Measurements from ENCODE around the gene PTTG1IP.

The PTTG1IP gene

DNA sequence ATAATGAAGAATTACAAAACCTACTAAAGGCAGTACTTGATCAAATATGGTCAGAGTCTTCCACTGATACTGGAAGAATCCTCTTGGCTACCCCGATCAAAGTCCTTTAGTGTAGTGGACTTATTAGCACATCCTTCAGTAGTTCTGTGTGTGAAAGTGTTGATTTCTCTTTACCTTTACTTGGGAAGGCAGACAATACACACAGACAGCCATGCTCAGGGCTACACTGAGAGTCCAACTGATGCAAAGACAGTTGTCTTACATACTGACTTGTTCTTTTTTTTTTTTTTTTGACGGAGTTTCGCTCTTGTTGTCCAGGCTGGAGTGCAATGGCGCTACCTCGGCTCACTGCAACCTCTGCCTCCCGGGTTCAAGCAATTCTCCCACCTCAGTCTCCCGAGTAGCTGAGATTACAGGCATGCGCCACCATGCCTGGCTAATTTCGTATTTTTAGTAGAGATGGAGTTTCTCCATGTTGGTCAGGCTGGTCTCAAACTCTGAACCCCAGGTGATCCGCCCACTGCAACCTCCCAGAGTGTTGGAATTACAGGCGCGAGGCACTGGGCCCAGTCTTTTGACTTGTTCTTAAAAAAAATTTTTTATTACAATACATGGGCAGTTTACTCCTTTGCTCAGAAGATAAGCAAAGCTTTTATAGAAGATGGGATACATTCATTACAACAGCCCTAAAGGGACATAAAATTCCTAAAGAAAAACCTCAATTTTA is 3.5 kb upstream of the PTTG1IP start:
- H3K4me3 ChIP-seq (ENCODE audit: low read length in 2 of 2): no peak overlapping the region
- no peak overlapping the region for H3K9ac ChIP-seq (ENCODE audit: low read length in 2 of 2)
- H3K36me3 ChIP-seq (ENCODE audit: control insufficient read depth in 2 of 2, insufficient read depth in 2 of 2, low read length in 2 of 2): no peaks in the 10 kb centered on the region
- H3K9me3 ChIP-seq (ENCODE audit: control insufficient read depth in 2 of 2, low read length in 2 of 2): no peaks in the 10 kb centered on the region
- no peak overlapping the region for H3K27ac ChIP-seq (ENCODE audit: low read length)
- peaks cover 17% of the 10 kb centered on the region for H3K4me1 ChIP-seq (ENCODE audit: control insufficient read depth, insufficient read depth, low read length)
- H3K27me3 ChIP-seq (ENCODE audit: control insufficient read depth in 1 of 2, insufficient read depth in 2 of 2, low read length in 2 of 2): no peaks in the 10 kb centered on the region

DNA sequence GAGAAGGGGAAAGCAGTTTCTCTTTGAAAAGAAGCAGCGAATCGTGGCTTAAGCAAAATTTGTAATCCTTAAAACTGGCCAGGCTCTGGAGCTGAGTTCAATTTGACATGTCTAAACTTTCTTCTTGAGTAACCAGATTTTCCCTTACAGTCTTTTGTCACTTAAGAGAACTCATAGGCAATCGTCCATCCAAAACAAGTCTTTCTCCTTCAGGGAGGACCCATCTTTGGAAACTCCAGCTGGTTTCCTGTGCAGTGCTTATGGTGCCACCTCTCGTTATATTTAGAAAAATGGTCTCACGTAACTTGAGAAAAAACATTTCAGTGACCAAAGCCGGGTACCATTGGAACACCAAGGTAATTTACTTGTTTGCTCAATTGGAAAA is 1.8 kb upstream of the PTTG1IP start:
- peak overlapping the region; percentile 88 for H3K27ac ChIP-seq (ENCODE audit: low read length)
- no peaks in the 10 kb centered on the region for H3K27me3 ChIP-seq (ENCODE audit: control insufficient read depth in 1 of 2, insufficient read depth in 2 of 2, low read length in 2 of 2)
- H3K36me3 ChIP-seq (ENCODE audit: control insufficient read depth in 2 of 2, insufficient read depth in 2 of 2, low read length in 2 of 2): no peaks in the 10 kb centered on the region
- peaks cover 33% of the 10 kb centered on the region for H3K4me1 ChIP-seq (ENCODE audit: control insufficient read depth, insufficient read depth, low read length)
- peak overlapping the region in 1 of 2 donors; percentile 85 for H3K9ac ChIP-seq (ENCODE audit: low read length in 2 of 2)
- no peaks in the 10 kb centered on the region for H3K9me3 ChIP-seq (ENCODE audit: control insufficient read depth in 2 of 2, low read length in 2 of 2)
- peak overlapping the region; percentile 66 to 86 for H3K4me3 ChIP-seq (ENCODE audit: low read length in 2 of 2)

- peaks cover 39% of the 10 kb centered on the region for H3K4me1 ChIP-seq (ENCODE audit: control insufficient read depth, insufficient read depth, low read length)
- H3K27ac ChIP-seq (ENCODE audit: low read length): peak overlapping the region; percentile 88
- H3K9ac ChIP-seq (ENCODE audit: low read length in 2 of 2): peak overlapping the region; percentile 75 to 85
- no peaks in the 10 kb centered on the region for H3K27me3 ChIP-seq (ENCODE audit: control insufficient read depth in 1 of 2, insufficient read depth in 2 of 2, low read length in 2 of 2)
- H3K9me3 ChIP-seq (ENCODE audit: control insufficient read depth in 2 of 2, low read length in 2 of 2): no peaks in the 10 kb centered on the region
- H3K4me3 ChIP-seq (ENCODE audit: low read length in 2 of 2): peak overlapping the region; percentile 66 to 86
- H3K36me3 ChIP-seq (ENCODE audit: control insufficient read depth in 2 of 2, insufficient read depth in 2 of 2, low read length in 2 of 2): no peaks in the 10 kb centered on the region
Measured at GRCh38 chr21:44874497-44875315, 1.2 kb upstream of the PTTG1IP start.

- H3K4me3 ChIP-seq (ENCODE audit: low read length in 2 of 2): peak overlapping the region; percentile 66 to 86
- H3K9ac ChIP-seq (ENCODE audit: low read length in 2 of 2): peak overlapping the region; percentile 75 to 85
- peaks cover 44% of the 10 kb centered on the region for H3K4me1 ChIP-seq (ENCODE audit: control insufficient read depth, insufficient read depth, low read length)
- no peaks in the 10 kb centered on the region for H3K36me3 ChIP-seq (ENCODE audit: control insufficient read depth in 2 of 2, insufficient read depth in 2 of 2, low read length in 2 of 2)
- peak overlapping the region; percentile 88 for H3K27ac ChIP-seq (ENCODE audit: low read length)
- no peaks in the 10 kb centered on the region for H3K9me3 ChIP-seq (ENCODE audit: control insufficient read depth in 2 of 2, low read length in 2 of 2)
- H3K27me3 ChIP-seq (ENCODE audit: control insufficient read depth in 1 of 2, insufficient read depth in 2 of 2, low read length in 2 of 2): no peaks in the 10 kb centered on the region
Measured at GRCh38 chr21:44874240-44874496, 678 bp upstream of the PTTG1IP start.

DNA sequence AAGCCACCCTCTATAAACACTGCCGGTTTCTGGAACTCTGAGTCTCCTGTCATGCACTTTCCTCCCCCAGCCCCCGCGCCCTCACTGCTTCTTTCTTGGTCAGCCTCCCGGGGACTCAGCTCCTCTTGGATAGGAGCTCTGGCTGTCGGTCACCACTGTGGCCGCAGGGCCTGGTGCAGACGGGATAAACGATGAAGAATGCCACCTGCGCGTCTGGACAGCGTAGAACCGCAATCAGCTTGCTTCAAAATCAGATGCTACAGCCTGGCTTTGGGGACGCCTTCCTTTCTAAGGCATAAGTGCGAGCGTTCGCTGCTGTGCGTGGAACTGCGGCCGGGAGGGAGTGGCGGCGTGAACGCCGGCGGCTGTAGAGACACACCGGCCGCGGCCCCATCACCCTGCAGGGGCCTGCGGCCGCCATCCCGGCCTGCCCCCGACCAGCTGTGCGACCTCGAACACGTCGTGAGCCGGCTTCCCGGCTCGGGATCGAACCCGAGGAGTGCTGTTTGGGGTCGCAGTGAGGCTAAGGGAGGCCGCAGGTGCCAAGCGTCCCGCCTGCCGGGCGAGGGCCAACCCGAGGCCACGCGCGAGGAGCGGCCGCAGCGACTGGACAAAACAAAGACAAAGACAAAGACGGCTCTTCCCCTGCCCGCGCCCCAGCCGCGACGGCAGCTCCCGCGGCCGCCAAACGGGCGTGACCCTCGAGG is 688 bp downstream of the PTTG1IP start:
- Histone ChIP-seq H3K9ac (ENCODE audit: low read length in 2 of 2) (peak overlapping the region; percentile 82 to 87), H3K4me1 (ENCODE audit: control insufficient read depth, insufficient read depth, low read length) (peaks cover 51% of the 10 kb centered on the region)

DNA sequence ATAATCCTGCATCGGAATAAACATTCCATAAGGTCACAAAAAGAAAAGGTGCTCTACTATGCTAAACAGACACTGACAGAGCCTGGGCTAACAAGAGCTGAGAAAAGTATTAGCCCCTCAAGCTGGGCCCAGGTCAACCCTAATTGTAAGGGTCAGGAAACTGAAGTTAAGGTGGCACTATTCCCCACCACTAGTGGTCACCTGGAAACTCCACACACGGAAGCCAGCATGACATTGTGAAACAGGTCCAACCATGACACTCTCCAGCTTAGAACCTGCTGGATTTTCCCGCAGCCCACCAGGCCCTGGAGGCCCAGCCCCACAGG is 1.2 kb downstream of the PTTG1IP start:
- Histone ChIP-seq H3K36me3 (ENCODE audit: control insufficient read depth in 2 of 2, insufficient read depth in 2 of 2, low read length in 2 of 2) (no peaks in the 10 kb centered on the region), H3K9ac (ENCODE audit: low read length in 2 of 2) (peak overlapping the region; percentile 82 to 87), H3K27ac (ENCODE audit: low read length) (peak overlapping the region; percentile 88), H3K27me3 (ENCODE audit: control insufficient read depth in 1 of 2, insufficient read depth in 2 of 2, low read length in 2 of 2) (no peaks in the 10 kb centered on the region), H3K4me3 (ENCODE audit: low read length in 2 of 2) (peak overlapping the region; percentile 86 to 90), H3K9me3 (ENCODE audit: control insufficient read depth in 2 of 2, low read length in 2 of 2) (no peaks in the 10 kb centered on the region), H3K4me1 (ENCODE audit: control insufficient read depth, insufficient read depth, low read length) (peaks cover 54% of the 10 kb centered on the region)

More for the DNA sequence above, 688 bp downstream of the PTTG1IP start:
- no peaks in the 10 kb centered on the region for H3K27me3 ChIP-seq (ENCODE audit: control insufficient read depth in 1 of 2, insufficient read depth in 2 of 2, low read length in 2 of 2)
- H3K4me3 ChIP-seq (ENCODE audit: low read length in 2 of 2): peak overlapping the region; percentile 86 to 90
- peak overlapping the region; percentile 88 for H3K27ac ChIP-seq (ENCODE audit: low read length)
- H3K9me3 ChIP-seq (ENCODE audit: control insufficient read depth in 2 of 2, low read length in 2 of 2): no peaks in the 10 kb centered on the region
- no peaks in the 10 kb centered on the region for H3K36me3 ChIP-seq (ENCODE audit: control insufficient read depth in 2 of 2, insufficient read depth in 2 of 2, low read length in 2 of 2)

DNA sequence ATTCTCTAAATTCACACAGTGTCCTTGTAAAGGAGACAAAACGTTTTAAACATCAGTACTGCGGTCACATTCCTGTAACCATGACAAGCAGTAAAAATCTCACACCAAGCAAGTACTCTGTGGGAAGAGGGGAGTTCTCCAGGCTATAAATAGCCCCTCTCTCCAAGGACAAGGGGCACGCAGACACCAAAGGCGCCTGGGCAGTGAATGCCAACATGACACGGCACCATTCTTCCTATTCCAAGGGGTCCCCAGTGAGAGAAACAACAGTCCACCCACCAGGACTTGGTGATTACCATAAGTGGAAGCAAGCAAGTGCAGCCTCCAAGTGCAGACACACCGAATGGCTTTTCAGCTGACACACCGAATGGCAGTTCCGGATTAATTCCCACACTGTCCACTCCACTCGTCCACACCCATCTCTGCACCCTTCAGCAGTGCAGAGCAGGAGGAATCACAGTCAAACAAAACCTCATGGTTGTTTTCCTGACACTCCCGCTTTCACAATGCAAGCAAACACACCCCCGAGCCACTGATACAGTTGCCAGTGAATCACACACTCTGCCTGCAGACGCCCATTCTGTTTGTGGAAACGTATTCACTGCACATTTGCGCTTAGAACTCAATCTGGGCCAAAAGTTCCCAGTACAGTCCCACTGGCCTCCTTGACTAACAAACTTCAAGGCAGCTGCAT is 1.8 kb downstream of the PTTG1IP start:
- Histone ChIP-seq H3K4me1 (ENCODE audit: control insufficient read depth, insufficient read depth, low read length) (peaks cover 60% of the 10 kb centered on the region), H3K27ac (ENCODE audit: low read length) (peak overlapping the region; percentile 88), H3K9ac (ENCODE audit: low read length in 2 of 2) (peak overlapping the region; percentile 82 to 87), H3K27me3 (ENCODE audit: control insufficient read depth in 1 of 2, insufficient read depth in 2 of 2, low read length in 2 of 2) (no peaks in the 10 kb centered on the region), H3K9me3 (ENCODE audit: control insufficient read depth in 2 of 2, low read length in 2 of 2) (no peaks in the 10 kb centered on the region), H3K36me3 (ENCODE audit: control insufficient read depth in 2 of 2, insufficient read depth in 2 of 2, low read length in 2 of 2) (peaks cover 0 to 2% of the 10 kb centered on the region in 2 donors), H3K4me3 (ENCODE audit: low read length in 2 of 2) (peak overlapping the region; percentile 86 to 90)

GRCh38 chr21:44870748-44871495 is 2.6 kb downstream of the PTTG1IP start:
- Histone ChIP-seq H3K9me3 (ENCODE audit: control insufficient read depth in 2 of 2, low read length in 2 of 2) (no peaks in the 10 kb centered on the region), H3K4me3 (ENCODE audit: low read length in 2 of 2) (peak overlapping the region; percentile 47 to 90), H3K9ac (ENCODE audit: low read length in 2 of 2) (peak overlapping the region in 1 of 2 donors; percentile 87), H3K27ac (ENCODE audit: low read length) (peak overlapping the region; percentile 88), H3K27me3 (ENCODE audit: control insufficient read depth in 1 of 2, insufficient read depth in 2 of 2, low read length in 2 of 2) (no peaks in the 10 kb centered on the region), H3K4me1 (ENCODE audit: control insufficient read depth, insufficient read depth, low read length) (peaks cover 64% of the 10 kb centered on the region), H3K36me3 (ENCODE audit: control insufficient read depth in 2 of 2, insufficient read depth in 2 of 2, low read length in 2 of 2) (peaks cover 0 to 2% of the 10 kb centered on the region in 2 donors)

- H3K36me3 ChIP-seq (ENCODE audit: control insufficient read depth in 2 of 2, insufficient read depth in 2 of 2, low read length in 2 of 2): peaks cover under 1 to 5% of the 10 kb centered on the region in 2 donors
- peak overlapping the region; percentile 88 for H3K27ac ChIP-seq (ENCODE audit: low read length)
- H3K9ac ChIP-seq (ENCODE audit: low read length in 2 of 2): peak overlapping the region; percentile 38 to 48
- no peaks in the 10 kb centered on the region for H3K27me3 ChIP-seq (ENCODE audit: control insufficient read depth in 1 of 2, insufficient read depth in 2 of 2, low read length in 2 of 2)
- H3K4me1 ChIP-seq (ENCODE audit: control insufficient read depth, insufficient read depth, low read length): peaks cover 65% of the 10 kb centered on the region
- H3K9me3 ChIP-seq (ENCODE audit: control insufficient read depth in 2 of 2, low read length in 2 of 2): no peaks in the 10 kb centered on the region
- H3K4me3 ChIP-seq (ENCODE audit: low read length in 2 of 2): peak overlapping the region; percentile 41 to 47
Measured at GRCh38 chr21:44869781-44870747, 3.4 kb downstream of the PTTG1IP start.
